ENCODE results near the gene GRID1. TPM values are rescaled to one million over a fixed set of nuclear protein-coding genes. Genes with fewer than 3 reads are reported as not detected.

GRID1 gene
- total and polyA plus RNA-seq, 10 of the 15 experiments (the other 5 are each of a cell fraction or from before 2014, with no cell fraction given), result 0.04 to 0.62 (median 0.08) TPM; not detected in 5

- H3K27ac ChIP-seq (ENCODE audit: control insufficient read depth, insufficient read depth), result no peak overlapping the region
- no peak for ATAC-seq
- H4K20me1 ChIP-seq (ENCODE audit: control insufficient read depth, insufficient read depth), result no peaks in the 10 kb centered on the region
- WGBS (ENCODE audit: insufficient coverage, insufficient replicate concordance, low lambda C conversion rate, missing lambda C conversion rate), result 0% methylated on average over 1 of the region's 1 CpG
- no peaks in the 10 kb centered on the region for H3K79me2 ChIP-seq (ENCODE audit: control insufficient read depth, insufficient read depth, low read length)
- no peaks in the 10 kb centered on the region for H3K9me3 ChIP-seq (replicated peaks; ENCODE audit: control insufficient read depth, insufficient read depth, low read length)
- no peak overlapping the region for H3K4me2 ChIP-seq (ENCODE audit: control insufficient read depth, insufficient read depth)
- no peak for DNase-seq (ENCODE audit: low read depth, low spot score)
- POLR2A ChIA-PET, result no interaction called here
- in situ Hi-C loops (cut with MboI) (no loop called here), intact Hi-C loops (cut with micrococcal nuclease; ENCODE audit: unreplicated experiment) (no loop called here)
- H3K4me1 ChIP-seq (ENCODE audit: control insufficient read depth, insufficient read depth, low read length), result no peaks in the 10 kb centered on the region
- no peak for TF ChIP-seq NFYA (IDR thresholded peaks at IDR 0.05; ENCODE audit: borderline replicate concordance, low read depth, low read length)
- no peak for TF ChIP-seq BMI1 (IDR thresholded peaks at IDR 0.05; ENCODE audit: borderline replicate concordance)
- TF ChIP-seq TCF12 (IDR thresholded peaks at IDR 0.05; ENCODE audit: low read depth, low read length), result no peak
- TF ChIP-seq SIN3A (IDR thresholded peaks at IDR 0.05; ENCODE audit: low read depth, low read length), result no peak
- no peak for TF ChIP-seq STAT3 (IDR thresholded peaks at IDR 0.05; ENCODE audit: low read depth, low read length)
- TF ChIP-seq SRF (IDR thresholded peaks at IDR 0.05; ENCODE audit: low read depth in 2 of 2, low read length in 2 of 2), result no peak
- TF ChIP-seq HDAC2 (IDR thresholded peaks at IDR 0.05), result no peak
- no peak for TF ChIP-seq RAD21 (IDR thresholded peaks at IDR 0.05; ENCODE audit: insufficient read depth, low read depth, low read length)
- no peak for TF ChIP-seq SMARCA5 (IDR thresholded peaks at IDR 0.05)
- no peak for TF ChIP-seq FOXM1 (IDR thresholded peaks at IDR 0.05; ENCODE audit: low read depth, low read length)
- TF ChIP-seq, protein P1, sequence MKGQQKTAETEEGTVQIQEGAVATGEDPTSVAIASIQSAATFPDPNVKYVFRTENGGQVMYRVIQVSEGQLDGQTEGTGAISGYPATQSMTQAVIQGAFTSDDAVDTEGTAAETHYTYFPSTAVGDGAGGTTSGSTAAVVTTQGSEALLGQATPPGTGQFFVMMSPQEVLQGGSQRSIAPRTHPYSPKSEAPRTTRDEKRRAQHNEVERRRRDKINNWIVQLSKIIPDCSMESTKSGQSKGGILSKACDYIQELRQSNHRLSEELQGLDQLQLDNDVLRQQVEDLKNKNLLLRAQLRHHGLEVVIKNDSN (IDR thresholded peaks at IDR 0.05; ENCODE audit: borderline replicate concordance, extremely low read length, insufficient read depth, low read depth, low read length), result no peak
- TF ChIP-seq NR2F1 (conservative IDR thresholded peaks at IDR 0.05), result no peak
- TF ChIP-seq GABPA (IDR thresholded peaks at IDR 0.05; ENCODE audit: low read depth), result no peak
- TF ChIP-seq EP300 (IDR thresholded peaks at IDR 0.05; ENCODE audit: borderline replicate concordance in 1 of 2, control insufficient read depth in 1 of 2, low read depth in 2 of 2, low read length in 2 of 2), result no peak
- no peak for TF ChIP-seq NBN (IDR thresholded peaks at IDR 0.05)
- TF ChIP-seq MYC (IDR thresholded peaks at IDR 0.05; ENCODE audit: insufficient read depth, insufficient read length, insufficient replicate concordance, low read length, severe bottlenecking), result no peak
- TF ChIP-seq NFYB (IDR thresholded peaks at IDR 0.05; ENCODE audit: insufficient read depth, low read depth, low read length), result no peak
- no peak for TF ChIP-seq RBBP5 (conservative IDR thresholded peaks at IDR 0.05)
- BruUV-seq (replicated peaks), result no TSS peak
- no peak overlapping the region for H2AFZ ChIP-seq (ENCODE audit: control insufficient read depth, low read depth, low read length)
- no peak for FAIRE-seq
- H3K27me3 ChIP-seq (replicated peaks in 1 of 2; ENCODE audit: control insufficient read depth in 2 of 2, insufficient read depth in 2 of 2, low read length in 1 of 2), result no peaks in the 10 kb centered on the region; a peak in 1 of 4 replicates
- H3K9ac ChIP-seq (ENCODE audit: control insufficient read depth, insufficient read depth, low read length), result no peak overlapping the region
- no peaks in the 10 kb centered on the region for H3K36me3 ChIP-seq (ENCODE audit: control insufficient read depth in 2 of 2, insufficient read depth in 2 of 2, low read length in 1 of 2)
- SMC1A ChIA-PET (ENCODE audit: uncharacterized antibody, unreplicated experiment), result no interaction called here
- CTCF ChIA-PET, result no interaction called here
- H3K4me3 ChIP-seq, result no peak overlapping the region
- RAD21 ChIA-PET (ENCODE audit: unreplicated experiment), result no interaction called here
Observed at GRCh38 chr10:86247588-86247987, 119.0 kb downstream of the GRID1 start.
